HG02885 (cell line): ENCODE results near the gene PDCD1LG2.
"Not testable (repeated sequence)": the region's sequence is repeated elsewhere in the genome, so short reads cannot be mapped to it uniquely, and the experiment has no call there.

Experiments
- ATAC-seq: cut with Tn5 transposase; IDR thresholded peaks from one replicate; pipeline ENCODE4 v1.9.1; 2021; ENCODE audit warnings: mild to moderate bottlenecking; ENCODE audit not compliant: unreplicated experiment, poor library complexity

Gene PDCD1LG2

GRCh38 chr9:5561828-5562488, 51.6 kb downstream of the PDCD1LG2 start:
- no peak for ATAC-seq

GRCh38 chr9:5562806-5563416, 52.6 kb downstream of the PDCD1LG2 start:
- ATAC-seq: no peak

DNA sequence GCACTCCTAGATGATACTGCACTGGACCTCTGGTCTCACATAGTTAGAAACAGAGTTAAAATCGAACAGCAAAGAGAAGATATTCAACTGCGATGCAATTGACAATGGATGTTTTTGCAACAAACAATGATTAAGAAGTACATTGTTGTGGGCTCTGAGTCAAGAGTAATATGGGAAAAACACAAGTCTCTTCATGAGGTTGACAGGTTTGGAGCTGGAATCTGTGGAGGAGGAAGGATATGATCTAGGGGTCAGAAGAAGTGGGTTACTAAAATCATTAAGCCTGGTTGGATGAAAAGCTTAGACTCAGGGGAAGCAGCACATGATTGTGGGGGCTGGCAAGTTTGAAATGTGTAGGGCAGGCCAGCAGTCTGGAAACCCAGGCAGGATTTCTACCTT, 53.1 kb downstream of the PDCD1LG2 start:
- ATAC-seq: no peak

GRCh38 chr9:5563886-5564285, 53.6 kb downstream of the PDCD1LG2 start:
- ATAC-seq: no peak

- peak; percentile 80 for ATAC-seq
Observed at GRCh38 chr9:5566054-5566618, 55.8 kb downstream of the PDCD1LG2 start.

DNA sequence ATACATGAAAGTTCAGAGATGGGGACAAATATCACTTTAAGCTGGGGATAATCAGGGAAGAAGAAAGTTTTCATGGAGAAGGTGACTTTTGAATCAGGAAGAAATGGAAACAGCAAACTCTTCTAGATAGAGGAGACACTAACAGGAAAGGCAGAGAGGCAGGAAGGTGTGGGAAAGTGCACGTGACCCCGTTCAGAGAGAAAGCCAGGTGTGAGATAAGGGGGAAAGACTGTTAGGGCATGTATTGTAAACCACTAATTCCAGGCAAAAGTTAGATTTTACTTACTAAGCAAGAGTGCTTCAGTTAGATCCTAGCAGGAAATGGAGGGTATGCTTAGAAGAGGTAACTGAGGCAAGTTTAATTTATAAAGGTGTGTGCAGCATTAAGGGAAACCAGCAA, 58.5 kb downstream of the PDCD1LG2 start:
- no peak for ATAC-seq

DNA sequence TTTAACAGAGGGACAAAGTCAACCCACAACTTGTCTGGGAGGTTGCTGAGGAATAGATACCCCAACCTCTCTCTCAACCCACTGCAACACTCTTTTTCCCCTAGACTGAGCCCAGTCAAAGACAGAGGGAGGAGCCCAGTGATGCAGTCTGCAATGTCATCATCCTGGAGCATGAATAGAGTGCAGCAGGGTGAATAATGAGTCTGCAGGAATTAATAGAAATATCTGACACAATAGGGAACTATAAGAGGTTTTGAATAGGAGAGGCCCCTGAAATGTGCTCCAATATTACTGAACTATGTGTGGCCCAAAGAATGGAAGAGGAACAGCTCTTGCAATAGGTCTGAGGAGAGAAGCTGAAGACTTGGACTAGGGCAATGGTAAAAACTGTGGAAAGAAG, 59.1 kb downstream of the PDCD1LG2 start:
- no peak for ATAC-seq

GRCh38 chr9:5569891-5570290, 59.6 kb downstream of the PDCD1LG2 start:
- no peak for ATAC-seq

DNA sequence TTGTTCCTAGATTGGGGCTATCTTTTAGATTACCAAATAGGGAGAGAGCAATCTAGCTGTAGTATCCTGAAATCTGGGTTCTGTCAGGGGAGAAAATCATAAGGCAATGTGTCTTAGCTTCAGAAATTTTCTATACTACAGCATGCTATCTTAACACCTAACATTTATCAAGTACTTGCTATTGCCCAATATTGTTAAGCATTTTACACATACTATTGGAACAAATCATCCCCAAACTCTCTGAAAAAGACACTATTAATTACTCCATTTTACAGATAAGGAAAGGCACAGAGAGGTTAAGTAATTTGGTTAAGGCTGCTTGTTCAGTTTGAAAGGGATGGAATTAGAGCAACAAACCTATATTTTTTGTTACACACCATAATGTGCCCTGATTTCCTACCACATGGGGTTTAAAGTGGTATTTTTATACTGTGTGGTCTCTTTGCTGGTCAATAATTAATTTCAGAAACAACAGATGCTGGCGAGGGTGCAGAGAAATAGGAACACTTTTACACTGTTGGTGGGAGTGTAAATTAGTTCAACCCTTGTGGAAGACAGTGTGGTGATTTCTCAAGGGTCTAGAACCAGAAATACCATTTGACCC, 61.4 kb downstream of the PDCD1LG2 start:
- no peak for ATAC-seq

DNA sequence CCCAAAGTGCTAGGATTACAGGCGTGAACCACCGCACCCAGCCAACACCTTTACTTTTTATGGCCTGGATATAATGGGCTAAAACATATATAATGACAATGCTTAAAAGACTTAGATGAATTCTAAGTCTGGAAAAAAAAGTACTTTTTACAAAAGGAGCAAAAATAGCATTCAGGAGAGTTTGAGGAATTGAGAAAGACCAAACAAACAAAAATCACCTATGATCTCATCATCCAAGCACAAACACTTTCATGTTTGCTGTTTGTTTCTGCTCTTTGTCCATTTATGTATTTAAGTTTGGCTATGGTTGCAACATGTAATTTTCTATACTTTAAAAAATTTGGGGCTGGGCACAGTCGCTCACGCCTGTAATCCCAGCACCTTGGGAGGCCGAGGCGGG, 63.8 kb downstream of the PDCD1LG2 start:
- no peak for ATAC-seq

GRCh38 chr9:5575000-5575399, 64.7 kb downstream of the PDCD1LG2 start:
- ATAC-seq: no peak

- ATAC-seq: no peak
Observed at GRCh38 chr9:5577225-5577624, 66.9 kb downstream of the PDCD1LG2 start.

DNA sequence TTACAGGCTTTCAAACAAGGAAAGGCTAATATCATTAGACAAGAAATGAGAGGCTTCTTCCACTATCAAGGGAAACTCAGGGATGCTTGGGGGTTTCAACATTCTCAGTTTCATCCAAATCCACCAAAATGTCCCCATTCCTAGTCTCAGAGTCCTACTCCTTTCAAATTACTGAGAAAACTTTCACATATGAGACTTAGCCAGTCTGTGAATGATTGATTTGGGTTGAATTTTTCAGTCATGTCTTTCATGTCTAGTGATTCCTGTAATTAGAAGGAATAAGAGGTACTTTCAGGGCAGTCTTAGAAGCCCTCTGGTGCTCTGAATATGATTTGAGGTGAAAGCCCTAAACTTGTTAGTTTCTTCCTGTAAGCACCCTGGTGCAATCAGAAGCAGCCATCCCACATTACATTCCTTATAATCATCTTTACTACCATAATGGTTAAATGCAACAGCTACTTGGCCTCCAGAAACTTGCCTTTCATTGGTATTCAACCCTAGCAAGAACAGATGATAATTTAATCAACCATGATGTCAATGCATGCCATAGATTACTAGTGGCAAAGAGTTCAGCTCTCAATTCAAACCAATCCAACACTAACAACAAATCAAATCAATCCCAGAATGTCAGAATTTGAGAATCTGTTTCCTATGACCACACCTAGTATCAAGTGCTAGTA, 67.8 kb downstream of the PDCD1LG2 start:
- ATAC-seq: no peak

DNA sequence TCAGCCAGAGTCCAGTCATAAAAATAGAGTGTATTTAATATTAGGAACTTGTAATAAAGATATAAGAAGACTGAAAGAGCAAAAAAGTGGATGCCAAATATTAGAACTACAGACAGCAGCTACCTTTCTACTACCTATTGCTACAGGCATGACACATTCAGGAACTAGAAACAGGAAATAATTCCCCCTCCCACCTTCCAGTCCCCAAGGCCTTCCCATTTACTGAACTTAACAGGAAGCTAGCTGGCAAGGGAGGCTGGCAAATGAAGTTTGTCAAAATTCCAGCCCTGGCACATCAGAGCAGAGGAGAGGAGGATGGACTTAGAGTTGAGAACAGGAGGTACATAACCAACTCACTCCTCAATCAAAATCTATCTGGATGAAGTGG, 68.4 kb downstream of the PDCD1LG2 start:
- no peak for ATAC-seq

DNA sequence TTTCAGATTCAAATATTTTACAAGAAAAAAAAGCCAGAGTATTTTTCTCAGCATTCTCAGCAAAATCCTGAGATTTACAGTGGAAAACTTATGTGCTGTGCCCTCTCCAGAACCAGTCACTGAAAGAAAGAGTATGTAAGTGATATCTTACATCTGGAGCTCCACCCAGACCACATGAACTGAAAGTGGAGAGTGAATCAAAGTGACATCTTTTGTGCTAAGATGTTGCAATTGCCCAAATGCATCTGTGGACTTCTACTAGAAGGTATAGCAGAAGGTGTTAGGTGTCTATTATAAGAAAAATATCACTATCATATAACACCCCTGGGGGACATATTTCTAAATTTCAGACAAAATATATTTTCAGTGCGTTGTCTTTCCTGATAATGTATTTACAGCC, 69.5 kb downstream of the PDCD1LG2 start:
- ATAC-seq: no peak

- ATAC-seq: no peak
Observed at GRCh38 chr9:5580650-5581049, 70.3 kb downstream of the PDCD1LG2 start.

GRCh38 chr9:5581706-5582105, 71.4 kb downstream of the PDCD1LG2 start:
- ATAC-seq: not testable (repeated sequence)

GRCh38 chr9:5582835-5583195, 72.5 kb downstream of the PDCD1LG2 start:
- ATAC-seq: peak; percentile 64

DNA sequence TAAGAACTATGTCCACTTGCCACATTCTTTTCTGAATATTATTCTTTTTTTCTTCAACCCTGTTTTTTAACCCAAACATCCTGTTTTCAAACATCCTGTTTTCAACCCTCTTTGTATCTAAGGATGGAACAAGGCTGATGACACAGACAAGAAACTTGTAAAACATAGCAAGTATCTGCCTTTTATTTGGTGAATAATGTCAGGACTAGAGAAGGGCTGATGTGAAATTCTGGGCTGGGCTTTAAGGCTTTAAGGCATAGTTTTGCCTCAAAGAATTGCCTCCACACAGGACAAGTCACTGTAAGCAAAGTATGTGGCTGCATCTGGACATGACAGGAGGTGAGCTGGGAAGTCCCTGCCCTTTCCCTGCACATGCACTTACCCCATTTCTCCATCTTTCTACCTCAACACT, 76.1 kb downstream of the PDCD1LG2 start:
- peak; percentile 49 for ATAC-seq

DNA sequence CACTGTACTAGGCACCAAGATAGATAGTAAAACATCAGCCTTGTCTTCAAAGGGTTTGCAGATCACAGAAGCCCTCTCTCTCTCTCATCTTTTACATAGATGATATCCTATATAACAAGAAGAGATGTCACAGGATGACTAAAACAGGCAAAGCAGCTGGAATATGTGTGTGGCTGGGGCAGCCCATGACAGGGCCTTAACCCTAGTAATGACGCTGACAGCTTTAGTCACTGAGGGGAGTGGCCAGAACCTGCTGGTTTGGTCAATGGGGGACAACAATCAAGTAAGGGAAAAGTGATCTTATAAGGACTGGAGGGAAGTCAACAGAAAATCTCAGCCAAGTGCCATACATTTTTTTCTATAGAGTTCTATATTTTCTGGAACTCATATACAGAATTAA, 76.7 kb downstream of the PDCD1LG2 start:
- ATAC-seq: no peak

DNA sequence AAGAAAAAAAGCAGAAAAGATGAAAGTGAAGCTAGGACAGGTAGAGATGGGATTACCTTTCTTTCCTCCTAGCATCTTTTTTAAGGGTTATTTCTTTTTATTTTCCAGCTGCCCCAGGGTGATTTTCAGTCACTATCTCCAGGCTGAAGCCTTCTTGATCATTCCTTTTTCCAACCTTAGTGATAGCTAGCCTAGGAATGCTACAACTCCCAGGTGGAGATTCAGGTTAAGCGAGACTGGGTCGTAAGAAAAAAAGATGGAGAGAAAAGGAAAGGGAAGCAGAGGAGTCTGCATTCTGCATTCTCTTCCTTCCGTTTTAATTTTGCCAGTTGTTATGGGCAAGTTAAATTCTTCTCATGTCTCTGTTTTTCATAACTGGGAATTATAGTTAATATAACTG, 81.9 kb downstream of the PDCD1LG2 start:
- no peak for ATAC-seq
